ENCODE measurements around the gene HMCES.
"Not testable (repeated sequence)": the region's sequence is repeated elsewhere in the genome, so short reads cannot be mapped to it uniquely, and the experiment has no call there.

HMCES gene

GRCh38 chr3:129333891-129334290 is 55.2 kb downstream of the HMCES start:
- Histone ChIP-seq H3K9me3 (no peaks in the 10 kb centered on the region), H3K4me1 (no peaks in the 10 kb centered on the region; the same call in 1 of the 2 replicates), H3K4me3 (ENCODE audit: low read depth, low read length) (no peak overlapping the region), H3K27me3 (no peaks in the 10 kb centered on the region), H3K36me3 (no peaks in the 10 kb centered on the region)
- TF ChIP-seq CTCF (IDR thresholded peaks at IDR 0.05; ENCODE audit: low read depth, low read length), result no peak
- DNase-seq, result no peak

- no peak overlapping the region for H3K4me3 ChIP-seq (ENCODE audit: low read depth, low read length)
- no peaks in the 10 kb centered on the region for H3K36me3 ChIP-seq
- H3K9me3 ChIP-seq, result no peaks in the 10 kb centered on the region
- DNase-seq, result no peak
- H3K4me1 ChIP-seq, result no peaks in the 10 kb centered on the region; the same call in 1 of the 2 replicates
- no peaks in the 10 kb centered on the region for H3K27me3 ChIP-seq
- no peak for TF ChIP-seq CTCF (IDR thresholded peaks at IDR 0.05; ENCODE audit: low read depth, low read length)
Observed at GRCh38 chr3:129336093-129336706, 57.5 kb downstream of the HMCES start.

- H3K9me3 ChIP-seq; H3K4me1 ChIP-seq; H3K27me3 ChIP-seq; H3K36me3 ChIP-seq; H3K4me3 ChIP-seq (ENCODE audit: low read depth, low read length); DNase-seq: not testable (repeated sequence)
Observed at GRCh38 chr3:129337719-129338118, 59.0 kb downstream of the HMCES start.

GRCh38 chr3:129339186-129339585 is 60.5 kb downstream of the HMCES start:
- H3K9me3 ChIP-seq; H3K27me3 ChIP-seq; H3K4me1 ChIP-seq; H3K4me3 ChIP-seq (ENCODE audit: low read depth, low read length); H3K36me3 ChIP-seq; DNase-seq: not testable (repeated sequence)

- not testable (repeated sequence) for H3K9me3 ChIP-seq; H3K4me1 ChIP-seq; DNase-seq; H3K4me3 ChIP-seq (ENCODE audit: low read depth, low read length); H3K27me3 ChIP-seq; H3K36me3 ChIP-seq
Observed at GRCh38 chr3:129339833-129340232, 61.2 kb downstream of the HMCES start.

- no peak for TF ChIP-seq CTCF (IDR thresholded peaks at IDR 0.05; ENCODE audit: low read depth, low read length)
- Histone ChIP-seq H3K4me1 (peaks cover 5% of the 10 kb centered on the region), H3K36me3 (no peaks in the 10 kb centered on the region), H3K27me3 (no peaks in the 10 kb centered on the region), H3K4me3 (ENCODE audit: low read depth, low read length) (no peak overlapping the region), H3K9me3 (no peaks in the 10 kb centered on the region)
- DNase-seq, result no peak
Observed at GRCh38 chr3:129341331-129342141, 62.9 kb downstream of the HMCES start.

- no peak for DNase-seq
- no peaks in the 10 kb centered on the region for H3K36me3 ChIP-seq
- no peaks in the 10 kb centered on the region for H3K27me3 ChIP-seq
- no peaks in the 10 kb centered on the region for H3K9me3 ChIP-seq
- peaks cover 12% of the 10 kb centered on the region for H3K4me1 ChIP-seq
- no peak overlapping the region for H3K4me3 ChIP-seq (ENCODE audit: low read depth, low read length)
- TF ChIP-seq CTCF (IDR thresholded peaks at IDR 0.05; ENCODE audit: low read depth, low read length), result no peak
Observed at GRCh38 chr3:129343643-129344360, 65.1 kb downstream of the HMCES start.

Measured in BE2C (cell line).